NCI-H345 treated with DMSO at 0.1 percent for 48 hours (cell line): Measurements from ENCODE around the gene SIK3.
"Not testable (repeated sequence)": the region's sequence is repeated elsewhere in the genome, so short reads cannot be mapped to it uniquely, and the experiment has no call there.

Experiments used
- DNase-seq: peaks from one replicate; lab custom pipeline; 2025; ENCODE audit not compliant: unreplicated experiment; lab: John Stamatoyannopoulos, UW

The SIK3 gene

DNA sequence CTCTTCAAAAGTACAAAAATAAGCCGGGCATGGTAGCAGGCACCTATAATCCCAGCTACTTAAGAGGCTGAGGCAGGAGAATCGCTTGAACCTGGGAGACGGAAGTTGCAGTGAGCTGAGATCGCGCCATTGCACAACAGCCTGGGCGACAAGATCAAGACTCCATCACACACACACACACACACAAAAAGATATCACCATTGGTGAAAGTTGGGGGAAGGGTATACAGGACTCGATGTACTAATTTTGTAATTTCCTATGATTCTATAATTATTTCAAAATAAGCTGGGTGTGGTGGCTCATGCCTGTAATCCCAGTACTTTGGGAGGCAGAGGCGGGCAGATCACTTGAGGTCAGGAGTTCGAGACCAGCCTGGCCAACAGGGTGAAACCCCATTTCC is 48.1 kb downstream of the SIK3 start:
- DNase-seq: not testable (repeated sequence)

DNA sequence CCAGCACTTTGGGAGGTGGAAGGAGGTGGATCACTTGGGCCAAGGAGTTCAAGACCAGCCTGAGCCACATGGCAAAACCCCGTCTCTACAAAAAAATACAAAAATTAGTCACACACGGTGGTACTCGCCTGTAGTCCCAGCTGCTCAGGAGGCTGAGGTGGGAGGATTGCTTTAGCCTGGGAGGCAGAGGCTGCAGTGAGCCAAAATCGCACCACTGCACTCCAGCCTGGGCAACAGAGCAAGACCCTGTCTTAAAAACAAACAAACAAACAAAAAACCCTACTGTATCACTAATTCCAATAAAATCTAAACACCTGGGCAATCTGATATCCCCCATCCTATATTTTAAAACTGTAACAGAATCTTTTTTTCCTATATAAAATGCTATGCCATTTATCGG is 51.6 kb downstream of the SIK3 start:
- DNase-seq: not testable (repeated sequence)

DNA sequence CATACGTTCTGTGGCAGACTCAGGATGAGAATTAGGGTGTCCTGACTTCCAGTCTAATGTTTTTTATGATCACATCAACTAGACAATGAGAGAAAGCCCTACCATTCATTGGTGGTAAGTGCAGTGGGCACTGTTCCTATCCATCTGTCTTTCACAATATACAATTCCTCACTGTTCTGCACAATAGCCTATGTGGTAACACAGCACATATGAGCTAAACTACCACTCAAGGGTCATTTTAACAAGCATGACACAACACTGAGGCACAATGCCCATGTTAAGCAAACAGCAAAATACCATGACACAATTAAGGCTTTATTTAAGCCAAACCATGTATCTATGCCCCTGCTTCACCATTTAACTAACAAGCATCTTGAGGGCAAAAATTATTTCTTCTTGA is 52.3 kb downstream of the SIK3 start:
- DNase-seq: no peak

- DNase-seq: no peak
Measured at GRCh38 chr11:117045196-117045595, 53.0 kb downstream of the SIK3 start.

- no peak for DNase-seq
Measured at GRCh38 chr11:117044287-117045035, 53.8 kb downstream of the SIK3 start.

GRCh38 chr11:117042689-117043088 is 55.5 kb downstream of the SIK3 start:
- no peak for DNase-seq

- DNase-seq: no peak
Measured at GRCh38 chr11:117039900-117040299, 58.3 kb downstream of the SIK3 start.

- DNase-seq: no peak
Measured at GRCh38 chr11:117039270-117039669, 59.0 kb downstream of the SIK3 start.

DNA sequence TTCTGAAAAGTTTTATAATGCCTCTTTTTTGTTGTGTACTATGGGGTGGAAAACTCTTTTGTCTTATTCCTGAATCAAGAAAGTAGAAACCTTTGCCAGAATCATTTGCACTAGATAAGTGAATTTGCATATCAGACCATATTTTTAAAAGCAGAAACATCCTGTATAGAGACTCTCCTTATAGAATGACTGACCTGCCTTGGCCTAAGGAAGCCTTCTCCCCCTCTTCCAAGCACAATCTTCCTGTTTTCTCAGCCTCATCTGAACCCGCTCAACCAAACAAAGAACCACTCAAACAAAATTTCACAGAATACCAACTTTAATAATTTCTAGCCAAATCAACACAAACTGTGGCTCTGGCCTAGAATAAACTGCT is 60.3 kb downstream of the SIK3 start:
- DNase-seq: no peak

DNA sequence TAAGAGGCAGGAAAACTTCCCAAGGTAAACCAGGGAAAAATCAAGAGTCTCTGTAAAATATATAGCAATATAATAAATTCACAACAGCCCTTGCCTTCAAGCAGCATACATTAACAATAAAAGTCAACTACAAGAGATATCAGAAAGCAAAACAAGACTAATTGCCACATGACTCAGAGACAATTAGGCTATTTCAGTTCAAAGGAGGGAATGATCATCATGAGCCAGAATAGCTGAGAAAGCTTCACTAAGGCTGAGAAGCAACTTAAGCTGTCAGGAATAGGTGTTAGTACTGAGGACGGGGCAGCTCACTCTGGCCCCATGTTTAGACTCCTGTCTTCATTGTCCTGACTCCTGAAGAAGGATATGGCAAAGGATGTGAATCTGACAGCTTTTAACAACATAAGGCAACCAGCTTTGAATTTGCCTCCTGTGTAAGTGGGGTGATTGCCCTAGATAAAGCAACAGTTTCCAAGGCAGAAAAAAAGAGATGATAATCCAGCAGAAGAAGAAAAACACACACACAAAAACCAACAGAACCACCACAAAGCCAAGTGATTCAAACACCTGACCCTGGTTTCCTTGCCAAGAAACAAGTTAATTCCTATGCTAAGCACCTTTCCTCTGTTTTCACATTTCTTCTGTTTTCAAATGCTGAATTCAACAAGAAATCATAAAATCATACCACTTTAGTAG is 60.8 kb downstream of the SIK3 start:
- no peak for DNase-seq

GRCh38 chr11:117034901-117035300 is 63.3 kb downstream of the SIK3 start:
- DNase-seq: no peak

- DNase-seq: no peak
Measured at GRCh38 chr11:117026593-117027330, 71.5 kb downstream of the SIK3 start.

DNA sequence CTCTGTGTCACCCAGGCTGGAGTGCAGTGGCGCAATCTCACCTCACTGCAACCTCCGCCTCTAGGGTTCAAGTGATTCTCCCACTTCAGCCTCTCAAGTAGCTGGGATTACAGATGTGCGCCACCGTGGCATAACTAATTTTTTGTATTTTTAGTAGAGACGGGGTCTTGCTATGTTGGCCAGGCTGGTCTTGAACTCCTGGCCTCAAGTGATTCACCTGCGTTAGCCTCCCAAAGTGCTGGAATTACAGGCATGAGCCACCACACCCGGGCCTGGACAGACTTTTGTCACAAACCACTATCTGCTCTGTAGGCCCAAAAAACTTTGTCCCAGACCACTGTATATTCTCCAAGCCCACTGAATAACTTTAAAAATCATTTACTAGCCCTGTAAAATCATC is 74.5 kb downstream of the SIK3 start:
- not testable (repeated sequence) for DNase-seq

DNA sequence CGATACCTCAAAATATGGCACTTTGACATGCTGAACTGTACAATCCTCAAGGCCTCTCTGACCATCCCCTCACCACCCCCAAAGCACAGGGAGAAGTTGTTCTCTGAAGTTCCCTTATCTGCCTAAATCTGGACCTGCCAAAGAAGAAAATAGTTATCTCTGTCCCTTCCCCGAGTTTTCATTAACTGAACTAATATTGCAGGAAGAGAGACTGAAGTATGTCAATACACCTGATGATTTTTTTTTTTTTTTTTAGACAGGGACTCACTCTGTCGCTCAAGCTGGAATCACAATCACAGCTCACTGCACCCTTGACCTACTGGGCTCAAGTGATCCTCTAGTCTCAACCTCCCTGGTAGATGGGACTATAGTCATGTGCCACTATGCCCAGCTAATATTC is 75.0 kb downstream of the SIK3 start:
- DNase-seq: no peak

GRCh38 chr11:117022526-117022925 is 75.7 kb downstream of the SIK3 start:
- no peak for DNase-seq

DNA sequence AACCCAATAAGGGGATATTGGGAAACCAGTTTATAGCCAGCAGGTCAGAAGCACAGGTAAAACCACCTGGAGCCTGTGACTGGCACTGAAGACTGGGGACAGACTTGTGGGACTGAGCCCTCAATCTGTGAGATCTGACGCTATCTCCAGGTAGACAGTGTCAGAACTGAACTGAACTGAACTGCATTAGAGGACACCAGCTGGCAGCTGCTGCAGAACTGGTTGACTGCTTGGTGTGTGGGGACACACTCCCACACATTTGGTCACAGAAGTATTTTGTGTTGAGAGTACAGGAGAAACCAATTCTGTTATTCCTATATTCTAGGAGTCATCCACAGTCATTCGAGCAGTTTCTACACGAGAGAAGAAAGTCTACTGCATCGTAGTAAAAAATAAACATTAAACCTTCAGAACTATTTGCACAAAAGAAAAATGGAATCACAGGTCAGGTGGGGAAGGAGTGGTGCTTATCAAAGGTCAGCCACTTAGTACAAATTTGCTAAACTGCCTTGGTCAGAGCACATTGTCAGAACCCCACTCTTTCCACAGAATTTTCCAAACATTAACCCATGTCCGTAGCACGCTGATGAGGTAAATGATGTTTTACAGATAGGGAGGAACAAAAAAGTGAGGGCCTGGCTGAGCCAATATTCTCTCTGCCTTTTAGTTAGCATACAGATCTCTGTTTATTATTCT is 77.2 kb downstream of the SIK3 start:
- no peak for DNase-seq

- DNase-seq: no peak
Measured at GRCh38 chr11:117020287-117020686, 77.9 kb downstream of the SIK3 start.

DNA sequence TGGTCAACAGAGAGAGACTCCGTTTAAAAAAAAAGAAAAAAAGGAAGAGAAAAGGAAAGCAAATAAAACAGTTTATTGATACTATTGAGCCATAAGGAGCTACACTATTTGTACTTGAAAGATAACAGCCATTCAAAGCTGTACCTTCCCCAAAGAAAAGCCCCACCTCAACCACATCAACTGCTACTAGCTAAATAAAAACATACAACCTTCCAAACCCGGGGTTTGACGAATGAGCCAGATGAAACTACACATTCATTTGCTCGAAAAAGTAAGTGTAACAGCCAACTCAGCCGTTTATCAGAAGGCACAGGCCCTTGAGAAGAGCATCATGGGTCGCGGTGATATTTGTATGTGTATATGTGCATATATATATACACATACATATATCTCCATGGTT is 78.4 kb downstream of the SIK3 start:
- DNase-seq: no peak

- no peak for DNase-seq
Measured at GRCh38 chr11:117017456-117017855, 80.8 kb downstream of the SIK3 start.

DNA sequence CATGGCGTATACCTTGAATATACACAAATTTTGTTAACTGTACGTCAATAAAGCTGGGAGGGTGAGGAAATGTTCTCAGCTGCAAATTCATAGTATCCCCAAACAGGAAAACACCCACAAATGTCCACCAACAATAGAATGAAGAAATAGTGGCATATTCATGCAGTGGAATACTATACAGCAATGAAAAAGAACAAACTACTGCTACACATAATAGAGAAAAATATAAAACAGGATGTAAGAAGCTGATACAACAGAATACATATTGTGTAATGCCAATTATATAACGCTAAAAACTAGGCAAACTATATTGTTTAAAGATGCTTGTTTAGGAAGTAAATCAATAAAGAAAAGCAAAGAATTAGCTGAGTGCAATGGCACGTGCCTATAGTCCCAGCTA is 81.5 kb downstream of the SIK3 start:
- no peak for DNase-seq

DNA sequence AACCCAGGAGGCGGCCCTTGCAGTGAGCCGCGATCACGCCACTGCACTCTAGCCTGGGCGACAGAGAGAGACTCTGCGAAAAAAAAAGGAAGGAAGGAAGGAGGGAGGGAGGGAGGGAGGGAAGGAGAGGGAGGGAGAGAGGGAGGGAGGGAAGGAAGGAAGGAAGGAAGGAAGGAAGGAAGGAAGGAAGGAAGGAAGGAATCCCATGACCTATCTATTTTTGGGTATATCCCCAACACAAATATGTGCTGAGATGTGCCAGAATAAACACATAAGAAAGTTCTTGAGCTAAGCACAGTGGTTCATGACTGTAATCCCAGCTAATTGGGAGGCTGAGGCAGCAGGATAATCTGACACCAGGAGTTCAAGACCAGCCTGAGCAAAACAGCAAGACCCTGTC is 82.0 kb downstream of the SIK3 start:
- no peak for DNase-seq

GRCh38 chr11:117011541-117011898 is 86.7 kb downstream of the SIK3 start:
- DNase-seq: no peak
